WTC11 (cell line): ENCODE measurements around the gene SLC10A3. TPM values are rescaled to one million over a fixed set of nuclear protein-coding genes. Genes with fewer than 3 reads are reported as not detected.

Experiments used
- ATAC-seq: fragments of 200-7000 bp; cut with Tn5 transposase; 2 replicates; pipeline ENCODE4 v1.10.0; 2021; ENCODE audit warnings: mild to moderate bottlenecking, moderate library complexity
- CTCF ChIA-PET: fragments of 300-600 bp; sonication (Branson Sonifier 250); formaldehyde crosslinking; loops from one replicate; lab custom pipeline; 2021; ENCODE audit warnings: antibody characterized with exemption; lab: Charles Lee
- POLR2A ChIA-PET: fragments of 350-600 bp; sonication (Branson Sonifier 250); formaldehyde crosslinking; loops from one replicate; lab custom pipeline; 2021; ENCODE audit warnings: antibody characterized with exemption; lab: Charles Lee
- DNase-seq: peaks from one replicate; pipeline ENCODE4 v3.0.0; 2021; ENCODE audit warnings: low spot score
- H3K27ac Mint-ChIP-seq: 2 replicates; pipeline ENCODE4 v1.8.0; 2021; ENCODE audit warnings: mixed read lengths
- H3K27me3 Mint-ChIP-seq: 2 replicates; pipeline ENCODE4 v1.8.0; 2021; ENCODE audit warnings: low read depth, mild to moderate bottlenecking, moderate library complexity, mixed read lengths
- H3K36me3 Mint-ChIP-seq: 2 replicates; pipeline ENCODE4 v1.8.0; 2021; ENCODE audit warnings: mixed read lengths
- H3K4me1 Mint-ChIP-seq: 2 replicates; pipeline ENCODE4 v1.8.0; 2022; ENCODE audit warnings: mixed read lengths
- H3K4me3 Mint-ChIP-seq: 2 replicates; pipeline ENCODE4 v1.8.0; 2021; ENCODE audit warnings: mild to moderate bottlenecking, moderate library complexity, mixed read lengths
- H3K9me3 Mint-ChIP-seq: 2 replicates; pipeline ENCODE4 v1.8.0; 2021; ENCODE audit warnings: mixed read lengths
- ATF1 ChIP-seq: sonication (generic); formaldehyde crosslinking; IDR thresholded peaks from 2 replicates; pipeline ENCODE4 v1.8.1; 2023; ENCODE audit warnings: mild to moderate bottlenecking, moderate library complexity, missing genetic modification reagents
- ATF3 ChIP-seq: sonication (generic); formaldehyde crosslinking; conservative IDR thresholded peaks from 2 replicates; pipeline ENCODE4 v1.8.1; 2022; ENCODE audit warnings: mild to moderate bottlenecking, missing genetic modification reagents
- CTCF ChIP-seq: fragments of 200-600 bp; IDR thresholded peaks from 2 replicates; pipeline ENCODE4 v1.8.0; 2022; ENCODE audit warnings: antibody characterized with exemption
- ELF4 ChIP-seq: sonication (generic); formaldehyde crosslinking; IDR thresholded peaks from 2 replicates; pipeline ENCODE4 v1.8.1; 2022; ENCODE audit warnings: low read depth, mild to moderate bottlenecking, moderate library complexity, missing genetic modification reagents
- ESRRA ChIP-seq: sonication (generic); formaldehyde crosslinking; IDR thresholded peaks from 2 replicates; pipeline ENCODE4 v1.8.1; 2022; ENCODE audit warnings: mild to moderate bottlenecking, missing genetic modification reagents, borderline replicate concordance
- FOXP1 ChIP-seq: sonication (generic); formaldehyde crosslinking; IDR thresholded peaks from 2 replicates; pipeline ENCODE4 v1.8.0; 2022; ENCODE audit warnings: missing genetic modification reagents, mild to moderate bottlenecking, moderate library complexity, borderline replicate concordance
- GABPB1 ChIP-seq: sonication (generic); formaldehyde crosslinking; IDR thresholded peaks from 2 replicates; pipeline ENCODE4 v1.8.1; 2023; ENCODE audit warnings: mild to moderate bottlenecking, missing genetic modification reagents
- GRHL2 ChIP-seq: fragments of 250-450 bp; sonication (Bioruptor Pico); IDR thresholded peaks from 2 replicates; pipeline ENCODE4 v1.8.0; 2022; ENCODE audit warnings: mild to moderate bottlenecking, moderate library complexity; ENCODE audit not compliant: insufficient replicate concordance, severe bottlenecking
- JAZF1 ChIP-seq: fragments of 250-450 bp; sonication (Bioruptor Pico); IDR thresholded peaks from 2 replicates; pipeline ENCODE4 v1.9.0; 2021; ENCODE audit warnings: moderate library complexity, mild to moderate bottlenecking, inconsistent platforms
- KAT7 ChIP-seq: sonication (generic); formaldehyde crosslinking; IDR thresholded peaks from 2 replicates; pipeline ENCODE4 v1.8.1; 2023; ENCODE audit warnings: missing genetic modification reagents, mild to moderate bottlenecking, borderline replicate concordance
- NFE2L1 ChIP-seq: sonication (generic); formaldehyde crosslinking; IDR thresholded peaks from 2 replicates; pipeline ENCODE4 v1.8.1; 2023; ENCODE audit warnings: missing genetic modification reagents
- NR2C2 ChIP-seq: sonication (generic); formaldehyde crosslinking; IDR thresholded peaks from 2 replicates; pipeline ENCODE4 v1.8.0; 2022; ENCODE audit warnings: mild to moderate bottlenecking, missing genetic modification reagents
- SMAD4 ChIP-seq: sonication (generic); formaldehyde crosslinking; IDR thresholded peaks from 2 replicates; pipeline ENCODE4 v1.8.0; 2022; ENCODE audit warnings: mild to moderate bottlenecking, missing genetic modification reagents
- TP53 ChIP-seq: sonication (generic); formaldehyde crosslinking; IDR thresholded peaks from 2 replicates; pipeline ENCODE4 v1.8.1; 2023; ENCODE audit warnings: mild to moderate bottlenecking, missing genetic modification reagents
- ZNF121 ChIP-seq: sonication (generic); formaldehyde crosslinking; IDR thresholded peaks from 2 replicates; pipeline ENCODE4 v1.8.0; 2023; ENCODE audit warnings: missing genetic modification reagents
- ZNF232 ChIP-seq: sonication (generic); formaldehyde crosslinking; IDR thresholded peaks from 2 replicates; pipeline ENCODE4 v1.8.0; 2022; ENCODE audit warnings: mild to moderate bottlenecking, missing genetic modification reagents
- total RNA-seq: library from RNA; stranded (reverse); gene quantifications from 3 replicates; pipeline ENCODE4 v1.2.3, GENCODE V29; 2021
- TF ChIP-seq, protein P1 (sequence below): sonication (generic); formaldehyde crosslinking; IDR thresholded peaks from 2 replicates; pipeline ENCODE4 v1.8.0; 2022; ENCODE audit warnings: mild to moderate bottlenecking, missing genetic modification reagents
- TF ChIP-seq, protein P2 (sequence below): sonication (generic); formaldehyde crosslinking; IDR thresholded peaks from 2 replicates; pipeline ENCODE4 v1.8.0; 2022; ENCODE audit warnings: mild to moderate bottlenecking, missing genetic modification reagents
- TF ChIP-seq, protein P3 (sequence below): sonication (generic); formaldehyde crosslinking; IDR thresholded peaks from 2 replicates; pipeline ENCODE4 v1.8.0; 2022; ENCODE audit warnings: mild to moderate bottlenecking, missing genetic modification reagents
- TF ChIP-seq, protein P4 (sequence below): fragments of 250-450 bp; sonication (Bioruptor Pico); IDR thresholded peaks from 2 replicates; pipeline ENCODE4 v1.9.0; 2021; ENCODE audit warnings: mild to moderate bottlenecking

The SLC10A3 gene
- total RNA-seq, 1 experiment from 2014 or later, result 9.8 TPM

- H3K4me1 Mint-ChIP-seq, result no peaks in the 10 kb centered on the region
Measured at GRCh38 chrX:154465601-154466000, 24.8 kb downstream of the SLC10A3 start.

GRCh38 chrX:154464806-154465365, 25.5 kb downstream of the SLC10A3 start:
- TF ChIP-seq, protein P1, sequence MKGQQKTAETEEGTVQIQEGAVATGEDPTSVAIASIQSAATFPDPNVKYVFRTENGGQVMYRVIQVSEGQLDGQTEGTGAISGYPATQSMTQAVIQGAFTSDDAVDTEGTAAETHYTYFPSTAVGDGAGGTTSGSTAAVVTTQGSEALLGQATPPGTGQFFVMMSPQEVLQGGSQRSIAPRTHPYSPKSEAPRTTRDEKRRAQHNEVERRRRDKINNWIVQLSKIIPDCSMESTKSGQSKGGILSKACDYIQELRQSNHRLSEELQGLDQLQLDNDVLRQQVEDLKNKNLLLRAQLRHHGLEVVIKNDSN (CRISPR knock-in tag), result no peak
- TF ChIP-seq ATF3 (CRISPR knock-in tag) (no peak), KAT7 (CRISPR knock-in tag) (no peak), NFE2L1 (no peak), ATF1 (CRISPR knock-in tag) (no peak), CTCF (no peak), FOXP1 (CRISPR knock-in tag) (no peak), JAZF1 (CRISPR knock-in tag) (no peak), ELF4 (CRISPR knock-in tag) (no peak), ZNF232 (CRISPR knock-in tag) (no peak), ESRRA (CRISPR knock-in tag) (no peak), GABPB1 (CRISPR knock-in tag) (no peak), GRHL2 (CRISPR knock-in tag) (no peak), ZNF121 (CRISPR knock-in tag) (no peak)
- TF ChIP-seq, protein P2, sequence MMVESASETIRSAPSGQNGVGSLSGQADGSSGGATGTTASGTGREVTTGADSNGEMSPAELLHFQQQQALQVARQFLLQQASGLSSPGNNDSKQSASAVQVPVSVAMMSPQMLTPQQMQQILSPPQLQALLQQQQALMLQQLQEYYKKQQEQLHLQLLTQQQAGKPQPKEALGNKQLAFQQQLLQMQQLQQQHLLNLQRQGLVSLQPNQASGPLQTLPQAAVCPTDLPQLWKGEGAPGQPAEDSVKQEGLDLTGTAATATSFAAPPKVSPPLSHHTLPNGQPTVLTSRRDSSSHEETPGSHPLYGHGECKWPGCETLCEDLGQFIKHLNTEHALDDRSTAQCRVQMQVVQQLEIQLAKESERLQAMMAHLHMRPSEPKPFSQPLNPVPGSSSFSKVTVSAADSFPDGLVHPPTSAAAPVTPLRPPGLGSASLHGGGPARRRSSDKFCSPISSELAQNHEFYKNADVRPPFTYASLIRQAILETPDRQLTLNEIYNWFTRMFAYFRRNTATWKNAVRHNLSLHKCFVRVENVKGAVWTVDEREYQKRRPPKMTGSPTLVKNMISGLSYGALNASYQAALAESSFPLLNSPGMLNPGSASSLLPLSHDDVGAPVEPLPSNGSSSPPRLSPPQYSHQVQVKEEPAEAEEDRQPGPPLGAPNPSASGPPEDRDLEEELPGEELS, result no peak
- TF ChIP-seq, protein P3, sequence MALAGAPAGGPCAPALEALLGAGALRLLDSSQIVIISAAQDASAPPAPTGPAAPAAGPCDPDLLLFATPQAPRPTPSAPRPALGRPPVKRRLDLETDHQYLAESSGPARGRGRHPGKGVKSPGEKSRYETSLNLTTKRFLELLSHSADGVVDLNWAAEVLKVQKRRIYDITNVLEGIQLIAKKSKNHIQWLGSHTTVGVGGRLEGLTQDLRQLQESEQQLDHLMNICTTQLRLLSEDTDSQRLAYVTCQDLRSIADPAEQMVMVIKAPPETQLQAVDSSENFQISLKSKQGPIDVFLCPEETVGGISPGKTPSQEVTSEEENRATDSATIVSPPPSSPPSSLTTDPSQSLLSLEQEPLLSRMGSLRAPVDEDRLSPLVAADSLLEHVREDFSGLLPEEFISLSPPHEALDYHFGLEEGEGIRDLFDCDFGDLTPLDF (CRISPR knock-in tag), result no peak
- TF ChIP-seq, protein P4, sequence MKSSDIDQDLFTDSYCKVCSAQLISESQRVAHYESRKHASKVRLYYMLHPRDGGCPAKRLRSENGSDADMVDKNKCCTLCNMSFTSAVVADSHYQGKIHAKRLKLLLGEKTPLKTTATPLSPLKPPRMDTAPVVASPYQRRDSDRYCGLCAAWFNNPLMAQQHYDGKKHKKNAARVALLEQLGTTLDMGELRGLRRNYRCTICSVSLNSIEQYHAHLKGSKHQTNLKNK, result no peak
- H3K4me1 Mint-ChIP-seq, result no peaks in the 10 kb centered on the region
- POLR2A ChIA-PET, result no interaction called here
- DNase-seq, result no peak
- no peak overlapping the region for H3K27ac Mint-ChIP-seq
- CTCF ChIA-PET, result no interaction called here
- no peaks in the 10 kb centered on the region for H3K27me3 Mint-ChIP-seq
- no peaks in the 10 kb centered on the region for H3K36me3 Mint-ChIP-seq
- no peak for ATAC-seq
- no peak overlapping the region for H3K4me3 Mint-ChIP-seq
- no peaks in the 10 kb centered on the region for H3K9me3 Mint-ChIP-seq

More at GRCh38 chrX:154465601-154466000, 24.8 kb downstream of the SLC10A3 start:
- no peaks in the 10 kb centered on the region for H3K9me3 Mint-ChIP-seq
- TF ChIP-seq NR2C2 (CRISPR knock-in tag), result no peak
- TF ChIP-seq CTCF, result no peak
- TF ChIP-seq TP53 (CRISPR knock-in tag), result no peak
- TF ChIP-seq, protein P1 (CRISPR knock-in tag), result no peak
- no peak for TF ChIP-seq SMAD4 (CRISPR knock-in tag)
- H3K27me3 Mint-ChIP-seq, result no peaks in the 10 kb centered on the region
- DNase-seq, result no peak
- ChIA-PET POLR2A (no interaction called here), CTCF (no interaction called here)
- no peak overlapping the region for H3K27ac Mint-ChIP-seq
- H3K36me3 Mint-ChIP-seq, result 0 out of 2 replicates have a peak, but pooled peaks cover 2% of the 10 kb centered on the region
- no peak for ATAC-seq
- H3K4me3 Mint-ChIP-seq, result no peak overlapping the region
